Thoracic aorta (tissue), 2 donors: Measurements from ENCODE around the gene PKNOX2. TPM values are rescaled to one million over a fixed set of nuclear protein-coding genes. Genes with fewer than 3 reads are reported as not detected.

Experiments
- ATAC-seq: fragments of 150-250 bp; one replicate; pipeline ENCODE4 v1.8.0; 2017; ENCODE audit warnings: low read depth; ENCODE audit not compliant: insufficient number of reproducible peaks, low FRiP score
- DNase-seq: peaks from one replicate; pipeline ENCODE4 v3.0.0-alpha.2; 2020; ENCODE audit warnings: low spot score
- H3K27ac ChIP-seq, 2 donors: fragments of 200-600 bp; sonication (generic); 1 replicate in 1 of 2; 2 replicates in 1 of 2; pipeline ENCODE4 v1.5.1; 2016; ENCODE audit warnings: mild to moderate bottlenecking in 2 of 2, moderate library complexity in 2 of 2
- H3K27me3 ChIP-seq: fragments of 200-600 bp; sonication (generic); replicated peaks from 2 replicates; pipeline ENCODE4 v1.6.0; 2016; ENCODE audit warnings: mild to moderate bottlenecking; ENCODE audit not compliant: insufficient read depth
- H3K36me3 ChIP-seq: fragments of 200-600 bp; sonication (generic); one replicate; pipeline ENCODE4 v1.5.1; 2016
- H3K4me1 ChIP-seq, 2 donors: fragments of 200-600 bp; sonication (generic); 1 replicate in 1 of 2; 2 replicates in 1 of 2; pipeline versions ENCODE4 v1.5.1 to v1.6.0; 2016; ENCODE audit warnings: low read depth in 2 of 2, mild to moderate bottlenecking in 1 of 2; ENCODE audit not compliant: control insufficient read depth in 1 of 2
- H3K4me3 ChIP-seq: fragments of 200-600 bp; sonication (generic); 2 replicates; pipeline ENCODE4 v1.5.1; 2016; ENCODE audit warnings: mild to moderate bottlenecking
- H3K9me3 ChIP-seq: fragments of 200-600 bp; sonication (generic); 2 replicates; pipeline ENCODE4 v1.5.1; 2016
- CTCF ChIP-seq: fragments of 200-600 bp; sonication (generic); IDR thresholded peaks from one replicate; pipeline ENCODE4 v1.5.1; 2019; ENCODE audit warnings: antibody characterized with exemption
- total RNA-seq, 2 donors: library from RNA; depleted of rRNA; stranded (reverse); fragments of >200 nt; gene quantifications; one replicate each; pipeline versions ENCODE4 v1.1.0 to v1.2.3, GENCODE V29; 2016

The PKNOX2 gene
- total RNA-seq, 2 donors from 2014 or later, result 1.4 to 9.2 TPM

GRCh38 chr11:125327518-125328224 lies 163.1 kb downstream of the PKNOX2 start:
- H3K9me3 ChIP-seq, result no peaks in the 10 kb centered on the region
- H3K27me3 ChIP-seq, result no peaks in the 10 kb centered on the region
- no peak for TF ChIP-seq CTCF
- no peaks in the 10 kb centered on the region for H3K36me3 ChIP-seq
- H3K4me1 ChIP-seq, result no peaks in the 10 kb centered on the region
- H3K27ac ChIP-seq, result no peak overlapping the region
- H3K4me3 ChIP-seq, result no peak overlapping the region
- no peak for ATAC-seq
- no peak for DNase-seq

- no peak for DNase-seq
- Histone ChIP-seq H3K4me1 (no peaks in the 10 kb centered on the region), H3K9me3 (no peaks in the 10 kb centered on the region), H3K36me3 (no peaks in the 10 kb centered on the region), H3K4me3 (no peak overlapping the region), H3K27ac (no peak overlapping the region), H3K27me3 (no peaks in the 10 kb centered on the region)
- TF ChIP-seq CTCF, result no peak
- ATAC-seq, result no peak
Measured at GRCh38 chr11:125328225-125328580, 163.7 kb downstream of the PKNOX2 start.

DNA sequence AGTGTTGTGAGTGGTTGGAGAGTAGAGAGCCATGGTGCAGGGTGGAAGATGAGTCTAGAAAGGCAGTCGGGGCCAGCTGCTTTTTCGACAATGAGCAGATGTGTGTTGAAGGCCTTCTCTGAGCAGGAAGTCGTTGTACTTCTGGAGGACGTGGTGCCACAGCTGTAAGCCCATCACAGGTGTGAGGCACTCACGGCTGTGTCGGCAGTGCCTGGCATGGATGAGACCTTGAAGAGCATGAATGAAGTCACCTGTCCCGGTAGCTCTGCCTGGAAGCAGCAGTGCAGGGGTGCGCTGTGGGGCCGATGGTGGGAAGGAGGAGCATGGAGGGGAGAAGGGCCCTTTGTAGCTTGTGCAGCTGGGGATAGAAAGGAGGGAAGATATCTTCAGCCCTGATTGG lies 165.2 kb downstream of the PKNOX2 start:
- no peak for ATAC-seq
- no peaks in the 10 kb centered on the region for H3K27me3 ChIP-seq
- H3K4me1 ChIP-seq, result no peaks in the 10 kb centered on the region
- no peak for TF ChIP-seq CTCF
- H3K9me3 ChIP-seq, result no peaks in the 10 kb centered on the region
- H3K36me3 ChIP-seq, result no peaks in the 10 kb centered on the region
- no peak overlapping the region for H3K4me3 ChIP-seq
- DNase-seq, result no peak
- no peak overlapping the region for H3K27ac ChIP-seq

- no peak for ATAC-seq
- H3K27me3 ChIP-seq, result no peaks in the 10 kb centered on the region
- H3K4me3 ChIP-seq, result no peak overlapping the region
- no peaks in the 10 kb centered on the region for H3K4me1 ChIP-seq
- H3K36me3 ChIP-seq, result no peaks in the 10 kb centered on the region
- TF ChIP-seq CTCF, result no peak
- no peak overlapping the region for H3K27ac ChIP-seq
- H3K9me3 ChIP-seq, result no peaks in the 10 kb centered on the region
- DNase-seq, result no peak
Measured at GRCh38 chr11:125330462-125331325, 166.1 kb downstream of the PKNOX2 start.

GRCh38 chr11:125331357-125332035 lies 166.9 kb downstream of the PKNOX2 start:
- no peaks in the 10 kb centered on the region for H3K4me1 ChIP-seq
- no peaks in the 10 kb centered on the region for H3K36me3 ChIP-seq
- TF ChIP-seq CTCF, result no peak
- ATAC-seq (no peak), DNase-seq (no peak)
- H3K27ac ChIP-seq, result no peak overlapping the region
- H3K4me3 ChIP-seq, result no peak overlapping the region
- no peaks in the 10 kb centered on the region for H3K9me3 ChIP-seq
- H3K27me3 ChIP-seq, result no peaks in the 10 kb centered on the region
